Activated CD4-positive, alpha-beta T cell treated with anti-CD3 and anti-CD28 coated beads, Interleukin-10, Interleukin-2, amounts not matched to agents 100 ng/mL and 50 ng/mL, durations not matched to agents 16 hours and 8 hours (primary cell): Measurements from ENCODE around the gene FHIT.

Source experiments
- DNase-seq: peaks from one replicate; pipeline ENCODE4 v3.0.0-alpha.2; 2020

Gene FHIT

DNA sequence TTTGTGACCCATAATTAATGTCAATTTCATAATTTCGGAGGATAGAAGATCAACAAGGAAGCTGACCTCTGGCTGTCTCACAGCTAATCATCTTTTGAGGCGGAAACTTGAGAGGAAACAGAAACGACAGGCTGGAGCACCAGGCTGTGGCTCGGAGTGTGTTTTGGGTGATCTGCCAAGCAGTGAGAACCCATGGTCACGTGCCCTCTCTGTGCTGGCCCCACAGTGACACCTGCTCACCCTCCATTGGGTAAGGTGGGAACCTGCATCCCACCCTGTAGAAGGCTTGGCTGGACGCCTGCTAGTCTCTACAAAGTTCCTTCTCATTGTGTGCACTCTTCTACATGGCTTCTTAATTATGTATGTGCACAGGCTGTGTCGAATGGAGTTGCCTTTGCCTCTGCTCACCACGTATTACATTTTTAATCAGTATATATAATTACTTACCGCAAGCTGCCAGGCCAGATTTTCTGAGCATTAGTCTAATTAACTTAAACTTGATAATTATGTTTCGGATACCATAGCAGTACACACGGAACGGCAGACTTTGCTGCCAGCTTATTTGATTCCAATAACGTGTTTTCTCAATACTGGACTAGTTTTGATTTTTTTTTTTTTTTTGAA lies 1482.0 kb downstream of the FHIT start:
- DNase-seq, result no peak

GRCh38 chr3:59766200-59766872 lies 1484.9 kb downstream of the FHIT start:
- no peak for DNase-seq

DNA sequence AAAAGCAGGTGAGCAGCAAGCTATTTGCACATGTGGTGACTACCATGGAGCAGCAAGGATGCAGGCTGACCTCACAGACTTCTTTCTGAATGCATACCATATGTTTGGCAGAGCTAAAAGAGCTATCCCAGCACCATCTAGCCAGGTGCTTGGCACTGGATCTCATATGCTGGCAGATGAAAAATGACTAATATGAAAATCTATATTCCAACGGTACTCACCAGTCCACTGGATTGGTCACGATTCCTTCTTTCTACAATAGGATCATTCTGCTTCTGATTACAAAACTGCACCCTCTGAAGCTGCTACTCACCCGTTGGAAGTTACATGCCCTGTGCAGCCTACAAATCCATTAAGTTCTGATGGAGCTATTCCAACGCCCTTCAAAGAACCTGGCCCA lies 1487.1 kb downstream of the FHIT start:
- DNase-seq, result no peak

DNA sequence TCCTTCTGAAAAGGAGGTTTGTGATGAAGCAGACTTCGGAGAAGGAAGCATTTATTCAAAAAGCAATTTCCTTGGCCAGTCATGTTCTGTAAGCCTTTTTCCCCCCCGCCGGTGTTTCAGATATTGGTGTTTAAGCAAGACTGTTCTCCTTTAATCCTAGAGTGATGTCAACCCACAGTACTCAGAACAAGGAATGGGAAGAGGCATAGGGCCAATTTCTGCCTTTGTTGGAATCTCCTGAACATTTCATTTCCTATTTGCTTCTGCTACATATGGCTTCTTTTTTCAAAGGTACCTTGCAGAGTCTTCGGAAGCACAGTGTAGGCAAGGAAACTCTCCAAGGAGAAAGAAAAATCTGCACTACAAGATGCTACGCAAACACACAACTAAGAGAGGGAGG lies 1488.3 kb downstream of the FHIT start:
- DNase-seq, result no peak

DNA sequence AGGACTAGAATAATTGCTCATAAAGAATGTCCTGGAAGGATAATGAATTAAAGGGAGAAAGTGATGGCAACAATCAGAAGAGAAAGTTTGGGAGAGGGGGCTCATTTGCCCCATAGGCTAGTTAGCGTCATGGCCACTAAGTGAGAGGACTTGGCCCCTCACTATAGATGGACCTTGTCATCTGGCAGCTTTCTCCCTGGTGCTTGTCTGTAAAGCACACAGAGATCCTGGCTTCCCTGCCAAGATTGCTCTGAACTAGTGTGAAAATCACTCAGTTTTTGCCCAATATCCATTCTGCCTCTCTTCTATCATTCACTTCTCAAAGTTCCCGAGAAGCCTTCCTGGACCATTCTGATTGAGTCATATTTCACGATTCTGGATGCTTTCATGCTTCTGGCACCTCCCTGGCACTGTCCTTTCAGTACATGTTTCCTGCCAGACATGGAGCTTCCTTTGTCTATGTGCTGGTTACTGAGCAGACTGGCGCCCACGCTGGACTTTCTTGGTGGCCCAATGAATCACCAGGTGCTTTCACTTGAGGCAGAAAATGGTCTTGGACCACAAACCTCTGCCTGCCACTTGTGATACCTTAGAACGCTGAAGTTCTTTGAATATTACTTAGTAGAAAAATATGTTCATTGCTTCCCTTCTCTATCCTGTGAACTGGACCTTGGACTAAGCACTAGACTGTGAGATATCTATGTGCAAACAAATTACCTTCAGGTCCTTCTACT lies 1491.8 kb downstream of the FHIT start:
- DNase-seq, result peak; percentile 41

GRCh38 chr3:59758672-59759071 lies 1492.6 kb downstream of the FHIT start:
- DNase-seq, result no peak

- DNase-seq, result peak; percentile 47
These were observed 1494.3 kb downstream of the FHIT start for GRCh38 chr3:59756934-59757333.

DNA sequence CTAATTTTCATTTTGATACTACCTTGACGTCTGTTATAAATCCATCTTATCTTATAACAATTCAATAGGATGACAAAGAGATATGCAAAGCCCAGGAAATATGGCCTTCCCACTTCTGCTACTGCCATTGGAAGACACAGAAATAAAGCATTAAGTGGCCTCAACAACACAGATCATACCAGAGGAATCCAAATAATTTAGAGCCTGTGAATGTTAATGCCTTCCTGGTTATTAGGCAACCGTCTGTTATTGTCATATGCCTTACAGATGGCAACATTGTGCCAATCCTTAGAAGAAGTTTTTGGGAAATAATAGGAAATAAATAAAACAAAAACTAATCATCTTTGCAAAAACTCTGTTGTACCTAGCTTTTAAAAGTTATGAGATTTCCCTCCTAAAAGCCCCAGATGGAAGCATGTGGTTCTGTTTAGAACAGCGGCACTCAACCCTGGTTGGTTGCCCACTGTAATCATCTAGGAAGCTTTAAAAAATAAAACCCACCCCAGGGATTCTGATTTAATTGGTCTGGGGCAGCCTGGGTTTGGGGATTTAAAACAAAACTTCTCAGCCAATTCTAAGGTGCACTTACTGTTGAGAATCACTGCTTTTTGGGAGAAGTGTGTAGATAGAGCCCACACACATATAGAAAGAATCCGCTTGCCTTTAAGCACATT lies 1496.7 kb downstream of the FHIT start:
- no peak for DNase-seq

GRCh38 chr3:59753808-59754450 lies 1497.3 kb downstream of the FHIT start:
- DNase-seq, result no peak

GRCh38 chr3:59752925-59753324 lies 1498.3 kb downstream of the FHIT start:
- no peak for DNase-seq

GRCh38 chr3:59751606-59752005 lies 1499.6 kb downstream of the FHIT start:
- DNase-seq, result no peak

GRCh38 chr3:59750391-59750790 lies 1500.9 kb downstream of the FHIT start:
- no peak for DNase-seq

GRCh38 chr3:59749291-59749690 lies 1502.0 kb downstream of the FHIT start:
- DNase-seq, result no peak

DNA sequence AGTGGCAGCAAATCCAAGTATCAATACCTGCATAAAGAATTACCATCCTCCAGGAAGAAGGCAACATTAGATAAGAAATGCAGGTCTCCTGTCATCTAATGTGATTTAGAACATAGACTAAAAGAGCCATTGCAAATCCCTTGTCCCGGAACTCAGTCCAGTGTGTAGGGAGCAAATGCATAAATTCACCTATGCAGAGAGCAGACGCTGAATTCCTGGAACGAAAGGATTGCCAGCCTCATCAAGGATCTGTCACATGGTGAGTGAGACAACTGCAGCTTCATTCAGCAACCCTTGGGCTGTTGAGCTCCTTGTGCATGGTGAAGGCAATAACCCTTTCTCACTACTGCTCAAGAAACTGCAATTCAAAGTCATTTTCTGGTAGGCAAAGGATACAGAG lies 1504.7 kb downstream of the FHIT start:
- DNase-seq, result no peak

DNA sequence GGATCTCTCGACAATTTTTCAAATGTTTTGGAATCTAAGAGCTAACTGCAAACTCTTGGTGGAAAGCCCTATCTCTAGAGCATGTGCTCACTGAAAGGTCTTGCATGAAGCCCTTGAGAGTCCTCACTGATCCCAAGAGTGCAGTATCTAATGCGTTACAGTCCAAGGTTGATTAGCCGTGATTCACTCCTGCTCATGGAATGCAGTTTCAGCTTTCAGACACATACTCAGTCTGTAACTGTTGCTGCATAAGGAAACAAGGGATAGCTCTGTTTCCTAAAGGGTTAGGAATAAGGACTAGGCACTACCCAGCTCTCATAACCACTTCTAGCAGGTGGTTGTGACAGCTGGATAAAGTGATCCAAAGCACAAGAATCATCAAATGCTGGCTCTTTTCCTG lies 1514.0 kb downstream of the FHIT start:
- no peak for DNase-seq

DNA sequence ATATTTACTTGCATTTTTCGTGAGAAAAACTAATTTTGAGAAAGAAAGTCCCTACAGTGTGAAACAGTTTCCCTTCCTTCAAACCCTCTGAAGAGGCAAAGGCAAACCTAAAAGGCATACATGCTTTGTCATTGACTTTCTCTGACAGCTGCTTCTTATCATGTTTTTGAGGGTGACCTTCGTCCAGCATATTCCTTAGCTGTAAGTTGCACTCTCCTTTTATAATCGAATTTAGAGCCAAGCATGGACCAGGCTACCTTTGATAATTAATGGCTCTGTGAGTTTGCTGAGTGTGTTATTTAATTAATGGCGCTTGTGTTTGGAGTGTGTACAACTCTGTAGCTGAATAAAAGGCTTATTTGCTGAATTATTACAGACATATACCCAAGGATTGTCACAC lies 1517.2 kb downstream of the FHIT start:
- no peak for DNase-seq

DNA sequence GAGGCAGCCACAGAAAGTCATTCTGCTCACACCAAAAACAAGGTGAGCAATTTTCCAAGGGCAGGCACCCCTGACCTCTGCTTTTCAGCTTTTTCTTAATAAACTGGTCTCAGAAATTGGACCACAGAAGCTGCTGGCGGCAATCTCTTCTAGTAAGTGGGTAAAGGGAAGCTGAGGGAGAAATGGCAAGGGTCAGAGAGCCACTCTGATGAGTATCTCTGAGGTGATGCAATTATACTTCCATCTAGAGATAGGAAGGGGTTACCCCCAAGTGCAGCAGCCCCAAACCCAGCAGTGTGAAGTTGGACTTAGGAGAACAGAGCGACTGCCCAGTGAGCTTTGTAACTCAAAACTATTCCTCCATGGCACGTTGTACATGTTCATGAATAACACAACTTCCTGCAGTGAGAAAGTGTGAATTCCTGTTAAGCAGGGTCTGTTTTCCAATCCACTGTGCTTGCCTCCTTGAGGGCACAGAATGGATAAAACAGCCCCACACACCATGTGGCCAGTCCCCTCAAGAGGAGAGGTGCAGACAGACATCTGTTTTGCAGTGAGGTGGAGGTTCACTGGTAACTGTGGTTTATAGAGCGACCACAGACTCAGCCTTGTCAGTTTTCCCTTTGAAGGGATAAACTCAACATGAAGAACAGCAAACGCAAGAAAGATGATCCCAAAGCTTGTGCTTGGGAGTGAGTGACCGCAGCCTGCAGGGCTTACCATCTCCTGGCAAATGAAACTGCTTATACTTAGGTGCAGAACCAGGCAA lies 1518.0 kb downstream of the FHIT start:
- DNase-seq, result no peak

GRCh38 chr3:59731943-59732342 lies 1519.3 kb downstream of the FHIT start:
- DNase-seq, result no peak

DNA sequence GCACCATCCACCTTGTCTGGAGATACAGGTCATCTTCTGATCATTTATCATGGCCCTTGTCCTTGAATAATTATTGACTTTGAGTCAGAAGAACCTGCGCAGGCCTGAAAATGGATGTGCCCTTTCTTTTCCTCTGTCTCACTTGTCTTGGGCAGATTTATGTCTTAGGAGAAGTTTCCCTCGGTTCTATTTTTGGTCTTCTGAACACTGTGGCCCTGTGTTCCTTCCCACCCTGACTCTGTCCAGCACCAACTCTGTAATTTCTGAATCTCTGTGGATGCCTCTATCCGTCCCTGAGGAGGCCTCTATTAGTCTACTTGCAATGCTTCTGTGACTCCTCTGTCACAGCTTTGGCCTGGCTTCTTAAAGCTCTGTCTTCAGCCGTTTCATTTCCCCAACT lies 1520.7 kb downstream of the FHIT start:
- no peak for DNase-seq

GRCh38 chr3:59728587-59728908 lies 1522.7 kb downstream of the FHIT start:
- no peak for DNase-seq

DNA sequence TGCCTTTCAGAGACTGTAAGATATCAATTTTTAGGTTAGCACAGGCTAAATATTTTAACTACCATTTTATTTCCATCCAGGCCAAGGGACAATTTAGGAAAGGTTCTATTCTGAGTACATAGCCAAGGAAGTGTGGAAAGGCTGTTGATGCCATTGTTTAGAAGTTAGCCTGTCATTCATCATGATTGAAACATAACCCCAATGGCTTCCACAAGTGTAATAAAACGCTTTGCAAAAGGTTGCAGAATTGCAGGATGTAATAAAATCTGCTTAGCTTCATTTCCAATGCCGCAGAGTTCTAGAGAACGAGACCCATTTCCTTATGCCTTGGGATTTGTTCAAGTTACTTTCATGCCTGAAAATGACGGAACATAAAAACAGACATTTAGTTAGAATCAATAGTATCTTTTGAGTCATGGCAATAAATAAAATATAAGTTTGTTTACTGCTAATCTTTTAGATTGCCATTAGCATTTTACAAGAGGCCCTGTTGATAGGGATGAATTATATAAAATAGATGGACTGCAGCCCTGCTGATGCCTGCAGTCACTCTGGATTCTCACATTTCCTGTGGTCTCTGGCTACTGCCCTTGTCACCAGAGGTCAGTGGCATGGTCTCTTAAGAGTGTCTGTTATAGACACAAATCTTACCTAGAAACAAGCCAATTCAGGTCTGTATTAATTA lies 1523.2 kb downstream of the FHIT start:
- DNase-seq, result no peak

DNA sequence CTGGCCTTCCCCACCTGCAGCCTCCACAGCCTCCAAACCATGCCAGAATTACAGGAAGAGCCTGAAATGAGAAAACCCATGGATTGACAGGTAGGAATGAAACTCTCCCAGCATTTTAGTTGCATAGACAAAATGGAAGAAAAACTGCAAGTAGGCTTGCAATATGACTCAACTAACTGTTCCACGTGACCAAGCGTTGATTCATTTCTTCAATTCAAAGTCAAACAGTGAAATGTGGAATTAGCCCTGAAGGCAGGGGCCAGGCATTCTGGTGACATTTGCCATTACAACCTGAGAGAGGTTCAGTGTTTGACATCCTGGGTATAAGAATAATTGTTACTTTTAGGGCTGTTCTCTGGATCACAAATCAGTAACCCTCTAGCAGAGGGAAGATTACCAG lies 1525.0 kb downstream of the FHIT start:
- peak; percentile 86 for DNase-seq
